IMR-90 (cell line): ENCODE measurements around the gene CNTFR.

Experiments used
- BHLHE40 ChIP-seq: fragments of 150-350 bp; IDR thresholded peaks from 2 replicates; pipeline ENCODE4 v1.6.1; 2016; ENCODE audit warnings: mild to moderate bottlenecking, low read depth, low read length
- CEBPB ChIP-seq: IDR thresholded peaks from 2 replicates; pipeline ENCODE4 v1.6.1; 2012; ENCODE audit warnings: low read depth, low read length, improper control_type of control experiment
- CHD1 ChIP-seq: IDR thresholded peaks from 2 replicates; pipeline ENCODE4 v1.6.1; 2012; ENCODE audit warnings: low read depth, low read length, improper control_type of control experiment
- CTCF ChIP-seq: conservative IDR thresholded peaks from 2 replicates; pipeline ENCODE4 v1.5.1; 2012; ENCODE audit warnings: mild to moderate bottlenecking, low read depth, low read length, improper control_type of control experiment
- ELK1 ChIP-seq: fragments of 150-350 bp; IDR thresholded peaks from 2 replicates; pipeline ENCODE4 v1.6.1; 2016; ENCODE audit warnings: low read depth, mild to moderate bottlenecking, low read length, moderate library complexity, borderline replicate concordance
- FOS ChIP-seq: fragments of 150-350 bp; IDR thresholded peaks from 2 replicates; pipeline ENCODE4 v1.6.1; 2016; ENCODE audit warnings: low read depth, low read length
- MAFK ChIP-seq: IDR thresholded peaks from 2 replicates; pipeline ENCODE4 v1.6.1; 2012; ENCODE audit warnings: low read depth, low read length, improper control_type of control experiment
- MXI1 ChIP-seq: IDR thresholded peaks from 2 replicates; pipeline ENCODE4 v1.6.1; 2012; ENCODE audit warnings: low read depth, mild to moderate bottlenecking, low read length, moderate library complexity, borderline replicate concordance
- NFE2L2 ChIP-seq: fragments of 150-350 bp; IDR thresholded peaks from 2 replicates; pipeline ENCODE4 v1.6.1; 2016; ENCODE audit warnings: low read depth, mild to moderate bottlenecking, low read length
- POLR2A ChIP-seq: IDR thresholded peaks from 2 replicates; pipeline ENCODE4 v1.6.1; 2012; ENCODE audit warnings: mild to moderate bottlenecking, low read depth, low read length
- RAD21 ChIP-seq: IDR thresholded peaks from 2 replicates; pipeline ENCODE4 v1.6.1; 2012; ENCODE audit warnings: low read length, improper control_type of control experiment
- RCOR1 ChIP-seq: IDR thresholded peaks from 2 replicates; pipeline ENCODE4 v1.6.1; 2012; ENCODE audit warnings: mild to moderate bottlenecking, low read length, improper control_type of control experiment; ENCODE audit not compliant: insufficient replicate concordance
- RFX5 ChIP-seq: IDR thresholded peaks from 2 replicates; pipeline ENCODE4 v1.8.0; 2012; ENCODE audit warnings: low read depth, mild to moderate bottlenecking, low read length, moderate library complexity
- USF2 ChIP-seq: fragments of 150-350 bp; IDR thresholded peaks from 2 replicates; pipeline ENCODE4 v1.6.1; 2017; ENCODE audit warnings: mild to moderate bottlenecking, antibody characterized with exemption, low read length, low read depth

GRCh38 chr9:34521406-34522045, 68.0 kb downstream of the CNTFR start:
- TF ChIP-seq CTCF (no peak), POLR2A (no peak), FOS (no peak), RFX5 (no peak), BHLHE40 (no peak), CEBPB (no peak), MXI1 (no peak), ELK1 (no peak), MAFK (no peak), USF2 (no peak), RAD21 (no peak), CHD1 (no peak), NFE2L2 (no peak), RCOR1 (no peak)
